ENCODE data around the gene NR3C1. TPM values are rescaled to one million over a fixed set of nuclear protein-coding genes. Genes with fewer than 3 reads are reported as not detected.

NR3C1 gene
- total RNA-seq, 4 donors from 2014 or later = 79.2 to 92.3 (median 89.3) TPM

DNA sequence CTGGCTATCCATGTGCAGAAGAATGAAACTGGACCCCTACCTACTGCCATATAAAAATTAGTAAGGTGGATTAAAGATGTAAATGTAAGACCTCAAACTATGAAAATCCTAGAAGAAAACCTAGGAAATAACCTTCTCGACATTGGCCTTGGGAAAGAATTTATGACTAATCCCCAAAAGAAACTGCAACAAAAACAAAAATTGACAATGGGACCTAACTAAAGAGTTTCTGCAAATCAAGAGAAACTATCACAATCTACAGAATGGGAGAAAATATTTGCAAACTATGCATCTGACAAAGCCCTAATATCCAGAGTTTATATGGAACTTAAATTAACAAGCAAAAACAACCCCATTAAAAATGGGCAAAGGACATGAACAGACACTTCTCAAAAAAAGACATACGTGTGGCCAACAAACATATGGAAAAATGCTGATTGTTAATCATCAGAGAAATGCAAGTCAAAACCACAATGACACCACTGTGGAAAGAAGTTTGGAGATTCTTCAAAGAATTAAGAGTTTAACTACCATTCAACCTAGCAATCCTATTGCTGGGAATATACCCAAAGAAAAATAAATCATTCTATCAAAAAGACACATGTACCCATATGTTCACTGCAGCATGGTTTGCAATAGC lies 98.5 kb downstream of the NR3C1 start:
- DNase-seq (ENCODE audit: extremely low spot score) = no peak
- H3K27me3 ChIP-seq = no peaks in the 10 kb centered on the region
- H3K4me1 ChIP-seq = peaks cover 5 to 56% (median 39%) of the 10 kb centered on the region in 4 donors
- 92% methylated on average over 2 of the region's 2 CpGs for WGBS
- no peak overlapping the region for H3K4me3 ChIP-seq
- peaks cover 0 to 40% (median 19%) of the 10 kb centered on the region in 4 donors for H3K36me3 ChIP-seq
- TF ChIP-seq CTCF (IDR thresholded peaks at IDR 0.05) = no peak
- no peak for TF ChIP-seq POLR2AphosphoS5 (IDR thresholded peaks at IDR 0.05)
- TF ChIP-seq EP300 (IDR thresholded peaks at IDR 0.05) = no peak
- TF ChIP-seq POLR2A (IDR thresholded peaks at IDR 0.05; ENCODE audit: low read depth) = no peak
- intact Hi-C loops (cut with DNase I) = no loop called here
- peak overlapping the region in 1 of 4 donors; percentile 1 for H3K27ac ChIP-seq (replicated peaks in 1 of 4)
- no peaks in the 10 kb centered on the region for H3K9me3 ChIP-seq

DNA sequence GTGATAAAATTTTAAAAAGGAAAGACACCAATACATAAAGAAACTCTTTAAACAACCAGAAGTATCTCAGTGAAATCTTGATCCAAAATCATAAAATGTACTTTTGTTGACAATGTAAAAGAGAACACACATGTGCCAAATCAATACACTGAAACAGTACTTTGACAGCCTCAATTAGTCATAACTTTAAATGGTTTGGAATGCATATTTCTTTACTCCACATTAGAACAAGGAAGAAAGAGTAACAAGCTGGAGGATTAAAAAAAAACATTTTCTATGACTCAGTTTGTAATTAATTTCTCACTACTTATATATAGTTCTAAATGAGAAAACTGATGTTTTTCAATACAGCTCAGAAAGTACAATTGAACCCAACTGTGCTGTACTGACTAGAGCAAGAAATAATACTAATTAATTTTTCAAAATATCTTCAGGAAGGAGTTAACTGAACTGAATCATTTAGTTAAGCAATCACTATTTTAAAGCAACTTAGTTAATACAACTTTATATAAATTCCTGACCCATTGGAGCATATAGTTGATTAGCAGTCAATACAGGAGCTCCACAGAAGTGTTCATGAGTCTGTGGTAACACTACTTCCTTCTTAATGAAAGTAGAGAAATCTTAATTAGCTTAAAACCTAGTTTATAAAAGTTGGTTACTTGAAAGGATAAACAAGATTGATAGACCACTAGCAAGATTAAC lies 101.0 kb downstream of the NR3C1 start:
- H3K4me3 ChIP-seq = no peak overlapping the region
- peaks cover 0 to 40% (median 25%) of the 10 kb centered on the region in 4 donors for H3K36me3 ChIP-seq
- peaks cover 0 to 46% (median 23%) of the 10 kb centered on the region in 4 donors for H3K4me1 ChIP-seq
- no peak overlapping the region for H3K27ac ChIP-seq (replicated peaks in 1 of 4)
- no peaks in the 10 kb centered on the region for H3K9me3 ChIP-seq
- TF ChIP-seq CTCF (IDR thresholded peaks at IDR 0.05) = no peak
- no peak for TF ChIP-seq POLR2A (IDR thresholded peaks at IDR 0.05; ENCODE audit: low read depth)
- TF ChIP-seq EP300 (IDR thresholded peaks at IDR 0.05) = no peak
- TF ChIP-seq POLR2AphosphoS5 (IDR thresholded peaks at IDR 0.05) = no peak
- DNase-seq (ENCODE audit: extremely low spot score) = no peak
- intact Hi-C loops (cut with DNase I) = no loop called here
- no peaks in the 10 kb centered on the region for H3K27me3 ChIP-seq

DNA sequence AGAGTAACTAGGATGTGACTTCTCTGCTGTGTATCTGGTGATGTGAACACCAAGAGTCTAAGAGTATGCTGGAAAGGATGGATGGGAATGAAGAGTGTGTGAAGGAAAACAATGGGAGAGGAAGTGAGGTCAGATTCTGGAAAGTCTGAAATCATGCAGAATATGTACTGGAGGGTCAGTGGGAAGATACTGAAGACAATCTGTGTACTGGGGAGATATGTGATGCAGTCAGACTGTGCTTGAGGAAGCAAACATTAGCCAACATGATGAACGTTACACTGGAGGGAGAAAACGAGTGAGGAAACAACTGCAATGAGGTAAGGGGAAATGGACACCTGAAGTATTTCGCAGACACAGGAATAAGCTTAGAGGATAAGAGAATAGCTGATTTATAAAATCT lies 105.7 kb downstream of the NR3C1 start:
- 86% methylated on average over 3 of the region's 3 CpGs for WGBS
- H3K9me3 ChIP-seq = no peaks in the 10 kb centered on the region

DNA sequence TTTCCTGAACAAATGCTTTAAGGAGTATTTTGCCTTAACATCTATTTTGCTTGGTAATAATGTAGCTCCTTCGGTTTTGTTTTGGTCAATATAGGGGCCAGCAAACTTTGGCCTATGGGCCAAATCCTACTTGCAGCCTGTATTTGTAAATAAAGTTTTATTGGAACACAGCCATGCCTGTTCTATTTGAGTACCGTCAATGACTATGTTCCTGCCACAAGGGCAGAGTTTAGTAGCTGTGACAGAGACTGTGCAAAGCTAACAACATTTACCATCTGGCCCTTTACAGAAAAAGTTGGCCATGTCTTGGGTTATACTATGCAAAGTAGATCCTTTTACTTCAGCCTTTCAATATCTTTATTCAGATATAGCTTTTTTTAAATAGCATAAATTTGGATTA lies 113.4 kb downstream of the NR3C1 start:
- H3K36me3 ChIP-seq = peaks cover 4 to 51% (median 32%) of the 10 kb centered on the region in 4 donors
- intact Hi-C loops (cut with DNase I) = no loop called here
- no peak for DNase-seq (ENCODE audit: extremely low spot score)
- 89% methylated on average over 2 of the region's 2 CpGs for WGBS
- no peaks in the 10 kb centered on the region for H3K27me3 ChIP-seq
- H3K9me3 ChIP-seq = no peaks in the 10 kb centered on the region
- no peak overlapping the region for H3K4me3 ChIP-seq
- H3K4me1 ChIP-seq = peaks cover 0 to 3% (median under 1%) of the 10 kb centered on the region in 4 donors
- TF ChIP-seq EP300 (IDR thresholded peaks at IDR 0.05) = no peak
- TF ChIP-seq POLR2AphosphoS5 (IDR thresholded peaks at IDR 0.05) = no peak
- no peak for TF ChIP-seq POLR2A (IDR thresholded peaks at IDR 0.05; ENCODE audit: low read depth)
- no peak for TF ChIP-seq CTCF (IDR thresholded peaks at IDR 0.05)
- no peak overlapping the region for H3K27ac ChIP-seq (replicated peaks in 1 of 4)

More for the DNA sequence above, 105.7 kb downstream of the NR3C1 start:
- peaks cover 0 to 22% (median 14%) of the 10 kb centered on the region in 4 donors for H3K4me1 ChIP-seq
- H3K27ac ChIP-seq (replicated peaks in 1 of 4) = no peak overlapping the region
- no peak for DNase-seq (ENCODE audit: extremely low spot score)
- no peaks in the 10 kb centered on the region for H3K27me3 ChIP-seq
- TF ChIP-seq EP300 (IDR thresholded peaks at IDR 0.05) (no peak), POLR2AphosphoS5 (IDR thresholded peaks at IDR 0.05) (no peak), CTCF (IDR thresholded peaks at IDR 0.05) (no peak), POLR2A (IDR thresholded peaks at IDR 0.05; ENCODE audit: low read depth) (no peak)
- no peak overlapping the region for H3K4me3 ChIP-seq
- H3K36me3 ChIP-seq = peaks cover 8 to 68% (median 45%) of the 10 kb centered on the region in 4 donors
- intact Hi-C loops (cut with DNase I) = no loop called here
